Myocyte (in vitro differentiated cells): Measurements from ENCODE around the gene BABAM2. TPM values are rescaled to one million over a fixed set of nuclear protein-coding genes. Genes with fewer than 3 reads are reported as not detected.
A peak's percentile ranks its signal among the peaks of the same experiment; 100 is the strongest.

Source experiments
- DNase-seq: peaks from one replicate; pipeline ENCODE4 v3.0.0-alpha.2; 2012; ENCODE audit warnings: low read depth
- total RNA-seq: library from RNA; depleted of rRNA; stranded (reverse); fragments of >200 nt; gene quantifications from 2 replicates; pipeline ENCODE4 v1.2.3, GENCODE V29; 2014

BABAM2 gene
- total RNA-seq, 1 donor from 2014 or later, result 34.6 TPM

DNA sequence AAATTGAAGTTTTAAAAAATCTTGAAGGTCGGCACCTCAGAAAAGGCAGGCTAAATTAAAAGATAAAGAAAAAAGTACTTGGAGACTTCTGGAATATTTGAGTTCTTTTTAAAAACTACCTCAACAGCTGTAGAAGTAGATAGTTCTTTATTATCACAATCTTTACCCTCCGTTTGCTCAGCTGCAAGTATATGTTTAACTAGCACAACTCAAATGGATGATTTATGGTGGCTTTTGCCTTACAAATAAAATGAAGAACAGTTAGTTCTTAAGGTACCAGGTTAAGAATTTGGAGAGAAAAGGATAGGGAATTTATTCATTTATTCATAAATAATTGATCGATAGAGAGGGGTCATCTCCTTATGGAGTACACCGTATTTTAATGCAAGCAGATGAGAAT lies 264.6 kb downstream of the BABAM2 start:
- no peak for DNase-seq

GRCh38 chr2:28155627-28156026 lies 265.1 kb downstream of the BABAM2 start:
- DNase-seq, result no peak

DNA sequence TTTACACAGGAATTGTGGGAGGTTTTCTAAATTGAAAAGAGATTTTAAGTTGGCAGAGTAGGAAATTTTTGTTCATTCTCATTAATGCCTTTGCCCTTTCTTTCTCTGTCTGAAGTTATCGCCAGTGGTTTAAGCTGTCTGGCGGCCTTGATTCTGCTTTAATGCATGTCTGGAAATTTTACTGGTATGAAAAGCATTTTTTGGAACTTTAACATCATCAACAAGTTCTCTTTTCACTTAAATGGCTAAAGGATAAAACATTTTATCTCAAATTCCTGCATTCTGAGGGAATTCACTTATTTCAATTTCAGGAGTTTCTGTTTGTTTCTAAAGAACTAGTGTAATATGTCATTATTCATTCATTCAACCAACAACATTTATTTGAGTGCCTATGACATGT lies 268.3 kb downstream of the BABAM2 start:
- no peak for DNase-seq

- peak; percentile 92 for DNase-seq
Observed at GRCh38 chr2:28160986-28161425, 270.5 kb downstream of the BABAM2 start.

DNA sequence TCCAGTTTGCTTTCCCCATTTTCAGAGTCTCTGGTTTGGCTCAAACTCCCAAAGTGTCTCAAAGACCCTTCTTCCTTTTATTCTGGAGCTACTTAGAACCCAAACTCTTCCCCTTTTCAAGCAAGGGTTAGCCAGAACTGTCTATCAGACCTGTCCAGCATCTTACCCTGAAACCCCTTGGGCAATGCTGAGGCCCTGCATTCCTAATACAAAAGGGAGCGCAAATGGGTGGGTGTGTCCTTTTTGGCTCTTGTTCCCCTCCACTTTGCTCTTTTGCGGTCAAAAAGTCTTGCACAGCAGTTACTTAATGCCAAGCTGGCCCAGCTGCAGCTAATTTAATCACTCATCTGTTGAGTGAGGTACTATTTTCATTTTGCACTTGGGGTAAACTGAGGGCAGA lies 270.9 kb downstream of the BABAM2 start:
- DNase-seq, result peak; percentile 96

DNA sequence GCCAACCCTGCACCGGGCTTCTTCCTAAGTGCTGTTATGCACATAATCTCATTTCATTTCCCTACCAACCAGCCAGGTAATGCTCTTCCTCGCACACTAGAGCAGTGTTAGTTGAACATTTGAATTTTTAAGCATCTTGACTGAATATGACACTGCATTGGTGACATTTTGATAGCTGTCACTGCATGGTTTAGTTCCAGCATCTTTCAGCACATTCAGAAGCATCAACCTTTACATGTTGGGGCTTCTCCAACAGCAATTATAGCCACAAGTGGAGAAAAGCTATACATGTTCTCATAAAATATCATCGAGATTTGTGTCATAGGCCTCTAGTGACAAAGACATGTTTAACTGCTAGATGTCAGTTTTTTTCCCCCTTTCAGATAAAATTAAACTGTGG lies 272.0 kb downstream of the BABAM2 start:
- DNase-seq, result no peak

DNA sequence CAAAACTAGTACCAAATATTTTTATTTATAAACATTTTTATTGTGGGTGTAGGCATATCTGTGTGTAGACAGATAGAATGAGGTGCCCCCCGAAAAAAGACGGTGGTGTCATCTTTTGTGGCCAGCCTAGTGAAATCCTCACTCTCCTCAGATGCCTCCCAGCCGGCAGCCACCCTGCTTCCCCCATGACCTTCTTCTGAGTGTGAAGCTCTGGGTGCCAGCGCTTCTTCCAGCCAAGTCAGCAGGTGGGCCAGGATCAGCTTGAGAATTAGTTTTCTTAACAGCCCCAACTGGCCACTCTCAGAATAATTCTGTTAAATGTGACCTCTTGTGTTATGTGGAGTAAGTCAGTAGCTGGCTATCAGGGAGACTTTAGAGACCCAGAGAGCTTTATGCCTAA lies 272.5 kb downstream of the BABAM2 start:
- DNase-seq, result peak; percentile 82

GRCh38 chr2:28163627-28164279 lies 273.2 kb downstream of the BABAM2 start:
- DNase-seq, result peak; percentile 47

DNA sequence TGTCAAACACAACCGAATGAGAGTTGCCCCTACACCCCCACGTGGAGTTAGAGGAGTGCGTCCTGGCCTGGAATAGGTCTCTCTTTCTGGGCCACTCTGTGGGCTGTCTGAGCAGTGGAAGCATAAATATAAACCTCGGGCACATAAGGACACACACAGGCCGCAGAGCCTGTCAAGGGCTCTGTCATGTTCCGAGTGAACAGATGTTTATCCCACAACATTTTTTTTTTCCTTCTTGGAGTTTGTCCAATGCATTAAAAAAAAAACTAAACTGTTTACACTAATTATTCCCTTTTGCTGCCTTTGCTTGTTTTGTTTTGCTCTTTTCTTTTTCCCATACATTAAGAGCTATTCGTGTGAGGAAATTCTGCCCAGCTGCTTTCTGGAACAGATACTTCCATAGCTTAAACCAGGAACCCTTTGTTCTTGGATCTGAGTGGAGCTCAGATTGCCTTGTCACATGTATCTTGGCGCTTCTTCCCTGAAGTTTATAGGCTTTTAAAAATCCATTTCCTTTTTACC lies 273.8 kb downstream of the BABAM2 start:
- DNase-seq, result peak; percentile 96

GRCh38 chr2:28165087-28165635 lies 274.6 kb downstream of the BABAM2 start:
- peak; percentile 47 for DNase-seq

DNA sequence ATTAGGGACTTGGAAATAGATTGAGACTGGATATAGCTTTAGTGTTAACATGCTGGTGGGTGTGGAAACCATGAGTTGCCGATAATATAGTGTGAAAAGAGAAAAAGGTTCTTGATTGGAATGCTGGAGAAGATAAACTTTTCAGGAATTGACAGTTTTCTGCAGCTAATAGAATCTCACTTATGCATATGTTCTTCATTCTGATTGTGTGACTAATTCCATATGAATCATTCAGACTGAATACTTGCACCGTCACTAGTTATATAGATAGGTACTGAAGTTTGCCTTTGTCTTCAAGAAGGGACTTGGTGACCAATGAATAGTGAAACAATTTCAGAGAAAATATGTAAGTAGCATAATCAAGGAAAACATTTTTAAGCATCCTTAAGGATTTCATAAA lies 276.4 kb downstream of the BABAM2 start:
- DNase-seq, result no peak

- no peak for DNase-seq
Observed at GRCh38 chr2:28168376-28168775, 277.8 kb downstream of the BABAM2 start.

DNA sequence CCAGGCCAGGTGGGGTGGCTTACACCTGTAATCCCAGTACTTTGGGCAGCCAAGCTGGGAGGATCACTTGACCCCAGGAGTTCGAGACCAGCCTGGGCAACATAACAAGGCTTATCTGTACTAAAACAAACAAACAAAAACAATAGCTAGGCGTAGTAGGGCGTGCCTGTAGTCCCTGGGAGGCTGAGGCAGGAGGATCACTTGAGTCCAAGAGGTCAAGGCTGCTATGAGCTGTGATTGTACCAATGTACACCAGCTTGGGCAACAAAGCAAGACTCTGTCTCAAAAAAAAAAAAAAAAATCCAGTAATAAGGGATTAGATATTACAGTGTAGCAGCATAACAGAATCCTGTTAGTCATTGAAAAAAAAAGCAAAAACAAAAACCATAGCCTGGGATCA lies 279.0 kb downstream of the BABAM2 start:
- no peak for DNase-seq

DNA sequence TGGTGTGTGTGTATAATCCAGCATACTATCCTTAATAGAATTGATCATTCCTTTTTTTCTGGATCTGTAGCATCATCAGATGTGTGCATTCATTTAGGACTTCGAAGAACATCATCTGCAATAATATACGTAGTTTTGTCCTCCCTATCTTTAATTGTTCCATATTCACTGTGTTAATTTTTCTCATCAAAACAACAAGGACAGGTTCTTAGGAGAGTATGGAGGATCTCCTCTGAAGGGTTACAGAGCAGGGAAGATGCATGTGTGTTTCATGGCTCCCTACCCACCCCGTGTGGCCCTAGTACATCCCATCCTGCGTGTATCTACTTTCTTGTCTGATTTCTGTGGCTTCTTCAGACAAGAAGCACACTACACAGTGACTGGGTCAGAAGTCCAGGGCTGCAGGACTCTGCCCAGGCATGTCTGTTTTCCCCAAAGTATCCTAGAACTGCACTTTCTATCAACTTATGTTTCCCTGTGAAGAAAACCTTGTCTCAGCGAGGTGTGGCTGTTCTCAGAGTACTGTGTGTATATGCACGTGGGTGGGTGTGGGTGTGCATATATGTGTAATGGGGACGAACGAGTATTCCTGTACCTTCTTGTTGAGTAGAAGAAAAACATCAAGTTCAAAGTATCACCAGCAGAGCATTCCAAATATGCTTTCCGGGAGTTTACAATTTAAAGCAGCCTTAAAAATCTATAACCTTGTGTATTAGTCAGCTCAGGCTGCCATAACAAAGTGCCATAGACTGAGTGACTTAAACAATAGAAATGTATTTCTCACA lies 281.8 kb downstream of the BABAM2 start:
- DNase-seq, result peak; percentile 38

DNA sequence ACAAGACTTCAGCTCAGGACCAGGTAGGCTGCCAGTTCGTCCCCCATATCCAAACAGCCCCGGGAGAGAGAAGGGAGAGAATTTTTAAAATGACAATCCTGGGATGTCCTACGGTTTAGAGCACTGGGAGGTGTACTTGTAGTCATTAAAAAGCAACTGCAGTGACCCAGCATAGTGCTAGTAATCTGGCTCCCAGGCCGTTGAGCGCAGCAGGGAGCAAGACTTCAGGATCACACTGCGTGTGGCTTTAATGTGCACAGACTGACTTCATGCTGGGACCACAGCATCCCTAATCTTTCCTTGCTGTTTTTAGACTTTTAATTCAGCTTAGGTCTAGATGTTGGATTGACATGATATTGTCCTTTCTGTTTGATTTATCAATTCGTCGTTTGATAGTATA lies 282.8 kb downstream of the BABAM2 start:
- no peak for DNase-seq

GRCh38 chr2:28174211-28174610 lies 283.7 kb downstream of the BABAM2 start:
- no peak for DNase-seq

GRCh38 chr2:28175028-28175427 lies 284.5 kb downstream of the BABAM2 start:
- peak; percentile 67 for DNase-seq

DNA sequence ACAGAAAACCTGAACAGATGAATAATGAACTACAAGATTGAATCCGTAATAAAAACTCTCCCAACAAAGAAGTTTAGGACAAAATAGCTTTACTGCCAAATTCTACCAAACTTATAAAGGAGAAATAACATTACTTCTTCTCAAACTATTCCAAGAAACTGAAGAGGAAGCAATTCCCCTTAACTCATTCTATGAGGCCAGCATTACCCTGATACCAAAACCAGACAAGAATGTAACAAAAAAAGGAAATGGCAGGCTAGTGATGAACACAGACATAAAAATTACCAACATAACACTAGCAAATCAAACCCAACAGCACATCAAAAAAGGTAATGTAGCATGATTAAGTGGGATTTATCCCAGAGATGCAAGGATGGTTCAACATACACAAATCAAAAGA lies 288.4 kb downstream of the BABAM2 start:
- DNase-seq, result no peak

GRCh38 chr2:28181801-28182200 lies 291.3 kb downstream of the BABAM2 start:
- DNase-seq, result no peak

DNA sequence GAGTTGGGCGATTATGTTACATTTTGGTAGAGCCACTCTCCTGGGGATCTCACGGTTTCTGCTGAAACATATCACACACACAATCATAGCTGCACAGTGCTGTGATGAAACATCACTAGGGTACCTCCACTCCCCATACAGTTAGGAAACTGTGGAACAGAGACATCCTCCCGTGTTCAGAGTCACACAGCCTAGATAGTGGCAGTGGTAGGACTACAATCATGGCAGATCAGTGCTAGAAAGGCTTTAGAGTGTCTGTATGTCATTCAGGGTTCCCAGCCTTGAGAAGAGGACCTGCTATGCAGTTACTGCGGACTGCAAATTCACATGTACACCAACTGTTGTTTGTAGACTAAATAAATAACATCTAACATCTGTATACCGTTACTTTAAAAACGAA lies 291.8 kb downstream of the BABAM2 start:
- no peak for DNase-seq

GRCh38 chr2:28185153-28185552 lies 294.6 kb downstream of the BABAM2 start:
- no peak for DNase-seq

DNA sequence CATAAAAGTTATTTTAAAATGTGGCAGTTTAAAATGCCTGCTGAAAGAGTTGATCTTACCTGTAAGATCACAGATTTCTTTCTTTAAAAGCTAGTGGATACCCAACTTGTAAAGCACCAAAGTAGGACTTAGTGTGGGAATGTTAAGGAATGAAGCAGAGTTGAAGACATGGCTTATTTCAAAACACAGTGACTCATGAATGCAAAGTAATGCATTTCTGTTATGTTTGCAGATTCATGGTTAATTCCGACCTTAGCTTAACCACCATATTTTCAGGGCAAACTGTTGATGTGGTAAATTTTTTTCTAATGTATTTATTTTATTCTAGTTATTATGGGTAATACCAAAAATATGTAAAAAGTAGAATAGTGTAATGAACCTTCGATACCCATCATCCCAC lies 295.4 kb downstream of the BABAM2 start:
- DNase-seq, result no peak
